GM12865 (cell line): ENCODE measurements around the gene ZFP62.

Source experiments
- DNase-seq: peaks from one replicate; pipeline ENCODE4 v3.0.0; 2010; ENCODE audit warnings: low read depth
- H3K4me3 ChIP-seq: 2 replicates; pipeline ENCODE4 v1.5.1; 2011; ENCODE audit warnings: mild to moderate bottlenecking, low read depth, low read length, control low read depth
- CTCF ChIP-seq: IDR thresholded peaks from 2 replicates; pipeline ENCODE4 v1.5.1; 2011; ENCODE audit warnings: low read length, control low read depth, low read depth, inconsistent platforms; ENCODE audit not compliant: insufficient read depth; ENCODE audit errors: missing control alignments

Gene ZFP62

DNA sequence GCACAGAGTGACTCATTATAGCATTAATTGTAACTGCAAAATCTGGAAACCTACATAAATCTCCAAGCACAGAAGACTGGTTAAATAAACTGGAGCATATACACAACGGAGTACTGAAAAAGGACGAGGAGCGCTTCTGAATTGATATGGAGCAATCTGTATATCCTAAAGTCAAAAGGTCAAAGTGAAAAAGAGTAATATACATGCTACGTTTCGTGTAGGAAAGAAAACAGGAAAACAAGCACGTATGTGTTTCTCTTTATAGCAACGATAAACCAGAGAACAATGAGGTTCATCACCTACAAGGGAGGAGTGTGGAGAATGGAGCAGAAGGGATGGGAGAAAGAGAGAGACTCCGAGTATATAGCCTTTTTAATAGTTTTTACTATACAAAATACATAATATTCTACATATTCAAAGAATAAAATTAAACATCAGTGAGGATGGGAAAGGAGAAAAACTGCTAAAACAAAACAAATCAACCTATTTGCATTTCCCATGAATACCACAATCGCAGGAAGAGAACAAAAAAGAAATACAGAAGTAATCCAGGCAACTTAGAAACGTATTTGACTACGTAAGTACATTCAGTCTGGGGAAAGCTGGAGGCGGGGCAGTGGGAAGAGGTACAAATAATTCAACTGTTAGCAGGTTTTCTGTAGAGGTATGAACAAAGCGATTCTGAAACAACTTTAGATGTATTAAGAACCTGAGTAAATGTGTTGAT lies 7.8 kb downstream of the ZFP62 start:
- H3K4me3 ChIP-seq = no peak overlapping the region
- no peak for DNase-seq
- no peak for TF ChIP-seq CTCF

- no peak for DNase-seq
- H3K4me3 ChIP-seq = no peak overlapping the region
- no peak for TF ChIP-seq CTCF
These were observed 8.6 kb downstream of the ZFP62 start for GRCh38 chr5:180852495-180852894.

GRCh38 chr5:180850434-180851078 lies 10.5 kb downstream of the ZFP62 start:
- TF ChIP-seq CTCF = no peak
- no peak overlapping the region for H3K4me3 ChIP-seq
- DNase-seq = no peak

DNA sequence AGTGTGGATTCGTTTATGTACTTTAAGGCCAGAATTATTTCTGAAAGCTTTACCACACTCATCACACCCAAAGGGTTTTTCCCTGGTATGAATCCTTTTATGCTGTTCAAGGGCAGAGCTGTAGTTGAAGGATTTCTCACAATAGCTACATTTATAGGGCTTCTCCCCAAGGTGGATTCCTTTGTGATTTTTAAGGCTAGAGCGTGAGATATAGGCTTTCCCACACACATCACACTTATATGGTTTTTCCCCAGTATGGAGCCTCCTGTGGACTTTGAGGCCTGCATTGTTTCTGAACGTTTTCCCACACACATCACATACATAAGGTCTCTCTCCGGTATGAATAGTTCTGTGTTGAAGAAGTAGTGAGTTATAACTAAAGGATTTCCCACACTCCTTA lies 11.2 kb downstream of the ZFP62 start:
- TF ChIP-seq CTCF = no peak
- H3K4me3 ChIP-seq = no peak overlapping the region
- no peak for DNase-seq

GRCh38 chr5:180848878-180849277 lies 12.2 kb downstream of the ZFP62 start:
- TF ChIP-seq CTCF = no peak
- no peak overlapping the region for H3K4me3 ChIP-seq
- DNase-seq = no peak

- TF ChIP-seq CTCF = no peak
- H3K4me3 ChIP-seq = no peak overlapping the region
- DNase-seq = no peak
These were observed 12.8 kb downstream of the ZFP62 start for GRCh38 chr5:180848265-180848664.

GRCh38 chr5:180847026-180847425 lies 14.1 kb downstream of the ZFP62 start:
- no peak for DNase-seq
- no peak overlapping the region for H3K4me3 ChIP-seq
- no peak for TF ChIP-seq CTCF
